OCI-LY1 (cell line): ENCODE results near the gene PDE2A.

Experiments
- CTCF ChIP-seq: fragments of 200-600 bp; sonication (generic), shearing (Covaris generic); IDR thresholded peaks from 2 replicates; pipeline ENCODE4 v1.5.1; 2017; ENCODE audit warnings: mild to moderate bottlenecking, antibody characterized with exemption, low read length, moderate library complexity, mixed read lengths
- EZH2 ChIP-seq: fragments of 200-600 bp; sonication (generic), shearing (Covaris generic); IDR thresholded peaks from 2 replicates; pipeline ENCODE4 v1.8.0; 2017; ENCODE audit warnings: borderline replicate concordance, mixed run types, mild to moderate bottlenecking, antibody characterized with exemption, low read length, moderate library complexity, mixed read lengths

- TF ChIP-seq CTCF = no peak
- no peak for TF ChIP-seq EZH2
These were observed 47.7 kb downstream of the PDE2A start for GRCh38 chr11:72626414-72626936.
